Lower leg skin (tissue), 4 donors: Measurements from ENCODE around the gene PCA3. TPM values are rescaled to one million over a fixed set of nuclear protein-coding genes. Genes with fewer than 3 reads are reported as not detected.

ENCODE experiments used
- DNase-seq, 2 donors: peaks; one replicate each; pipeline ENCODE4 v3.0.0-alpha.2; 2019; ENCODE audit warnings: low spot score in 2 of 2
- H3K4me3 ChIP-seq: fragments of 200-600 bp; sonication (generic); 2 replicates; pipeline ENCODE4 v1.5.1; 2017; ENCODE audit warnings: mild to moderate bottlenecking, low read depth; ENCODE audit not compliant: poor library complexity, severe bottlenecking
- POLR2A ChIP-seq, 2 donors: fragments of 450-650 bp; IDR thresholded peaks; one replicate each; pipeline ENCODE4 v1.6.1; 2016 to 2017; ENCODE audit warnings: antibody characterized with exemption in 2 of 2, mild to moderate bottlenecking in 1 of 2, moderate library complexity in 1 of 2
- WGBS, 2 donors: methylation state at CpG; one replicate each; pipeline ENCODE4 v1.1.5; 2018; 5-methylcytosine and 5-hydroxymethylcytosine counted together
- intact Hi-C: fragments of 100-400 bp; cut with DNase I; formaldehyde crosslinking; loops from one replicate; pipeline ENCODE4 v1.15.0; 2023; ENCODE audit warnings: low total_unique reads
- total RNA-seq, 4 donors: library from RNA; depleted of rRNA; stranded (reverse); fragments of >200 nt; gene quantifications; one replicate each; pipeline ENCODE4 v1.1.0, GENCODE V29; 2016
- TF ChIP-seq, protein P1 (sequence below), 3 donors: fragments of 450-650 bp; IDR thresholded peaks; one replicate each; pipeline ENCODE4 v1.5.1; 2016; ENCODE audit warnings: antibody characterized with exemption in 3 of 3, mild to moderate bottlenecking in 3 of 3, moderate library complexity in 2 of 3

The PCA3 gene
- total RNA-seq, 4 donors from 2014 or later = not detected

- intact Hi-C loops = no loop called here
- no peak for DNase-seq
- TF ChIP-seq, protein P1, sequence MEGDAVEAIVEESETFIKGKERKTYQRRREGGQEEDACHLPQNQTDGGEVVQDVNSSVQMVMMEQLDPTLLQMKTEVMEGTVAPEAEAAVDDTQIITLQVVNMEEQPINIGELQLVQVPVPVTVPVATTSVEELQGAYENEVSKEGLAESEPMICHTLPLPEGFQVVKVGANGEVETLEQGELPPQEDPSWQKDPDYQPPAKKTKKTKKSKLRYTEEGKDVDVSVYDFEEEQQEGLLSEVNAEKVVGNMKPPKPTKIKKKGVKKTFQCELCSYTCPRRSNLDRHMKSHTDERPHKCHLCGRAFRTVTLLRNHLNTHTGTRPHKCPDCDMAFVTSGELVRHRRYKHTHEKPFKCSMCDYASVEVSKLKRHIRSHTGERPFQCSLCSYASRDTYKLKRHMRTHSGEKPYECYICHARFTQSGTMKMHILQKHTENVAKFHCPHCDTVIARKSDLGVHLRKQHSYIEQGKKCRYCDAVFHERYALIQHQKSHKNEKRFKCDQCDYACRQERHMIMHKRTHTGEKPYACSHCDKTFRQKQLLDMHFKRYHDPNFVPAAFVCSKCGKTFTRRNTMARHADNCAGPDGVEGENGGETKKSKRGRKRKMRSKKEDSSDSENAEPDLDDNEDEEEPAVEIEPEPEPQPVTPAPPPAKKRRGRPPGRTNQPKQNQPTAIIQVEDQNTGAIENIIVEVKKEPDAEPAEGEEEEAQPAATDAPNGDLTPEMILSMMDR (IDR thresholded peaks at IDR 0.05) = no peak
- no peak for TF ChIP-seq POLR2A (IDR thresholded peaks at IDR 0.05)
- no peak overlapping the region for H3K4me3 ChIP-seq
- 65 to 71% methylated on average over 3 of the region's 3 CpGs for WGBS, 2 donors
Measured at GRCh38 chr9:76756941-76757673, 7.1 kb upstream of the PCA3 start.

GRCh38 chr9:76758476-76758875 lies 5.8 kb upstream of the PCA3 start:
- intact Hi-C loops = no loop called here
- TF ChIP-seq, protein P1 (IDR thresholded peaks at IDR 0.05) = no peak
- TF ChIP-seq POLR2A (IDR thresholded peaks at IDR 0.05) = no peak
- no peak for DNase-seq
- no peak overlapping the region for H3K4me3 ChIP-seq
- WGBS, 2 donors = 65 to 79% methylated on average over 4 of the region's 4 CpGs

DNA sequence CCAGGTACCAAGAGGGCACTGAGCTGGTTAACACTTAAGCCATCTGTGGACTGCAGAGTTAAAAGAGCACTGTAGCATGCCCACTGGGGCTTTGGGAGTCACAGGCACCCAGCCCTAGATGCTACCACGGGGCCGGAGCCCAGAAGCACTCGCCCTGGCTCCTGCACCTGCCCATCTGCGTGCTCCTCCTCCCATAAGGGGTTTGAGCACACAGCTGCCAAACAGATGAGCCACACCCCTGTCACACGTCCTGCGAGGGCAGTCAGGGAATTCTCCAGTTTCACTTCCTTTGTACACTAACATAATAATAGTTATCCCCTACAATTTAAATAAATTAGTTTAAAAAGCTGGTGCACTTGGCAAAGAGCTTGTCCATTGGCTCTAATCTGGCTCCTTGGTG lies 4.5 kb upstream of the PCA3 start:
- intact Hi-C loops = no loop called here
- H3K4me3 ChIP-seq = no peak overlapping the region
- TF ChIP-seq POLR2A (IDR thresholded peaks at IDR 0.05) = no peak
- TF ChIP-seq, protein P1 (IDR thresholded peaks at IDR 0.05) = no peak
- 22 to 27% methylated on average over 6 of the region's 6 CpGs for WGBS, 2 donors
- DNase-seq = no peak

- 18 to 20% methylated on average over 1 of the region's 1 CpG for WGBS, 2 donors
- TF ChIP-seq, protein P1 (IDR thresholded peaks at IDR 0.05) = no peak
- TF ChIP-seq POLR2A (IDR thresholded peaks at IDR 0.05) = no peak
- no peak for DNase-seq
- intact Hi-C loops = no loop called here
- H3K4me3 ChIP-seq = no peak overlapping the region
Measured at GRCh38 chr9:76761448-76761847, 2.8 kb upstream of the PCA3 start.

DNA sequence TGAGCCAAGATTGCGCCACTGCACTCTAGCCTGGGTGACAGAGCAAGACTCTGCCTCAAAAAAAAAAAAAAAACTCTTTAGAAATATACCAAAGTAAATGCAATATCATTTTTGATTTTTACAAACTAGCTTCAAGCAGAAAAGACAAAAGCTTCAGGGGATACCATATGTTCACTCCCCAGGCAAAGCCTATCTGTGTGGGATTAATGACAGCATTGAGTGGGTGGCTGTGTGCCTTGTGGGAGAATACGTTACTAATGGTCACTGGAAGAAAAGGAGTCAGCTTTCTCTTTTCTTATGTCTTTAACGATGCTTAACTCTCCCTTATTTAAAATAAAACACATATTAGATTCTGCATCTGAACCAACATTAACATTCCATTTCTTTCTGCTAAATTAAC lies 1.9 kb downstream of the PCA3 start:
- intact Hi-C loops = no loop called here
- no peak overlapping the region for H3K4me3 ChIP-seq
- no peak for DNase-seq
- WGBS, 2 donors = 84 to 89% methylated on average over 3 of the region's 3 CpGs
- TF ChIP-seq, protein P1 (IDR thresholded peaks at IDR 0.05) = no peak
- no peak for TF ChIP-seq POLR2A (IDR thresholded peaks at IDR 0.05)
